Measurements from ENCODE around the gene GLB1L. TPM values are rescaled to one million over a fixed set of nuclear protein-coding genes. Genes with fewer than 3 reads are reported as not detected.

The GLB1L gene
- total RNA-seq, 1 experiment from 2014 or later = 4.9 TPM

DNA sequence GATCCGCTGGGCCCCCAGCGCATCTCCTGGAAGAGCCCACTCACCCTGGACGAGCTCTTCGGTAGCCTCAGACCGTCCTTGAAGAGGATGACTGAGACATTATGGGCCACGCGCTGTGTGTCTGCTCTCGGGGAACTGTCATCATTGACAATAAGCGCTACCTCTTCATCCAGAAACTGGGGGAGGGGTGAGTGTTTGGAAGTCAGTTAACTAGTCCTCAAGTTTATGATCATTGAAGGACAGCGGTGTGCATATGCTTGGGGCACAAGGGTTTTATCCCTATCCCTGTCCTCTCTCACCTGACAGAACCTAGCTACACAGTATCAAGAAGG is 621 bp upstream of the GLB1L start:
- H3K27me3 Mint-ChIP-seq (ENCODE audit: insufficient read depth, unreplicated experiment) = no peaks in the 10 kb centered on the region
- H3K9me3 Mint-ChIP-seq (ENCODE audit: unreplicated experiment) = no peaks in the 10 kb centered on the region
- DNase-seq (ENCODE audit: unreplicated experiment) = no peak
- H3K27ac Mint-ChIP-seq (ENCODE audit: low read depth, unreplicated experiment) = peak overlapping the region; percentile 85
- peak overlapping the region; percentile 80 for H3K4me3 Mint-ChIP-seq (ENCODE audit: unreplicated experiment)
- H3K36me3 Mint-ChIP-seq (ENCODE audit: insufficient read depth, unreplicated experiment) = peaks cover 44% of the 10 kb centered on the region
- no peak for TF ChIP-seq CTCF (IDR thresholded peaks at IDR 0.05; ENCODE audit: unreplicated experiment)
- POLR2A ChIA-PET = interaction anchor here (1.1 to 14.1 kb wide), 18 partner anchors 8 to 351 kb away, joined by 3 to 401 read pairs (median 11); partner anchors contain the start of genes ANKZF1, ATG9A, CNPPD1 and DNAJB2
- CTCF ChIA-PET = interaction anchor here (0.6 to 10.3 kb wide), 9 partner anchors 13 to 266 kb away, joined by 3 to 123 read pairs (median 4); partner anchors contain the start of genes DNAJB2 and SLC23A3
- intact Hi-C loops (cut with micrococcal nuclease) = loop anchor here (2.0 to 5.0 kb wide), 2 partner anchors 15 to 51 kb away; no protein-coding TSS in a partner anchor
- peaks cover 26% of the 10 kb centered on the region for H3K4me1 Mint-ChIP-seq (ENCODE audit: insufficient read depth, unreplicated experiment)
- BruUV-seq (replicated peaks) = TSS peak; percentile 64

- H3K4me1 Mint-ChIP-seq (ENCODE audit: insufficient read depth, unreplicated experiment) = peaks cover 15% of the 10 kb centered on the region
- no peaks in the 10 kb centered on the region for H3K27me3 Mint-ChIP-seq (ENCODE audit: insufficient read depth, unreplicated experiment)
- H3K9me3 Mint-ChIP-seq (ENCODE audit: unreplicated experiment) = no peaks in the 10 kb centered on the region
- intact Hi-C loops (cut with micrococcal nuclease) = loop anchor here (2.0 to 5.0 kb wide), 2 partner anchors 14 to 53 kb away; no protein-coding TSS in a partner anchor
- peak overlapping the region; percentile 80 for H3K4me3 Mint-ChIP-seq (ENCODE audit: unreplicated experiment)
- no peak for DNase-seq (ENCODE audit: unreplicated experiment)
- no peak for TF ChIP-seq CTCF (IDR thresholded peaks at IDR 0.05; ENCODE audit: unreplicated experiment)
- ChIA-PET POLR2A (interaction anchor here (0.5 to 14.1 kb wide), 30 partner anchors 9 to 353 kb away, joined by 3 to 401 read pairs (median 6); partner anchors contain the start of genes ANKZF1, ATG9A, CFAP65 and CNPPD1), CTCF (interaction anchor here (0.6 to 10.3 kb wide), 10 partner anchors 14 to 79 kb away, joined by 3 to 123 read pairs (median 4); partner anchors contain the start of genes ANKZF1, ATG9A, DNAJB2 and SLC23A3)
- H3K27ac Mint-ChIP-seq (ENCODE audit: low read depth, unreplicated experiment) = peak overlapping the region; percentile 85
- BruUV-seq (replicated peaks) = TSS peak; percentile 43
- peaks cover 35% of the 10 kb centered on the region for H3K36me3 Mint-ChIP-seq (ENCODE audit: insufficient read depth, unreplicated experiment)
Measured at GRCh38 chr2:219244789-219245147, 476 bp downstream of the GLB1L start.

DNA sequence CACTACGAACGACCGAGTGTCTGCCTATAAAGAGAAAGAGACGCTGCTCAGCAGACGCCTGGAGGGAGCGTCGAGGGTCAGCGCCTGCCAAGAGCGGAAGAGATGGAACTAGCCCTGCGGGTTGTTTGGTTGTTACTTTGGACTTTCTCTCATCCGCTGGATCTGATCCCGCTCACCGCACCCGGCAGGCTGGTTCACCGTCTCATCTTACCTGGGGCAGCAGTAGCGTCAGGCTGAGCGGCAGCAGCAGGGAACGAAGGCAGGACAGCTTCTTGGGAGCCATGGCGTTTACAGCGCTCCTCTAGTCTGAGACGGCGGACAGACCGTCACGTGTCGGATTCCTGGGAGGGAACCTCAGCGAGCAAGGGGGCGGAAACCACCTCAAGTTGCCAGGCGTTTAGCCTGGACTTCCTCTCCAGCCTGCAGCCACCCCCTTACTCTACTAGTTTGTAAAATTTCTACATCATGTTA is 1.9 kb downstream of the GLB1L start:
- Mint-ChIP-seq H3K4me3 (ENCODE audit: unreplicated experiment) (no peak overlapping the region), H3K36me3 (ENCODE audit: insufficient read depth, unreplicated experiment) (peaks cover 30% of the 10 kb centered on the region), H3K27ac (ENCODE audit: low read depth, unreplicated experiment) (no peak overlapping the region), H3K27me3 (ENCODE audit: insufficient read depth, unreplicated experiment) (no peaks in the 10 kb centered on the region), H3K9me3 (ENCODE audit: unreplicated experiment) (no peaks in the 10 kb centered on the region), H3K4me1 (ENCODE audit: insufficient read depth, unreplicated experiment) (peaks cover under 1% of the 10 kb centered on the region)
- DNase-seq (ENCODE audit: unreplicated experiment) = no peak
- ChIA-PET CTCF (interaction anchor here (10.3 kb wide), 1 partner anchor 52 kb away, joined by 123 read pairs; no protein-coding TSS in a partner anchor), POLR2A (interaction anchor here (14.1 kb wide), 1 partner anchor 10 kb away, joined by 401 read pairs; the partner anchor contains the start of genes ANKZF1 and ATG9A)
- intact Hi-C loops (cut with micrococcal nuclease) = no loop called here
- BruUV-seq (replicated peaks) = no TSS peak
- no peak for TF ChIP-seq CTCF (IDR thresholded peaks at IDR 0.05; ENCODE audit: unreplicated experiment)

DNA sequence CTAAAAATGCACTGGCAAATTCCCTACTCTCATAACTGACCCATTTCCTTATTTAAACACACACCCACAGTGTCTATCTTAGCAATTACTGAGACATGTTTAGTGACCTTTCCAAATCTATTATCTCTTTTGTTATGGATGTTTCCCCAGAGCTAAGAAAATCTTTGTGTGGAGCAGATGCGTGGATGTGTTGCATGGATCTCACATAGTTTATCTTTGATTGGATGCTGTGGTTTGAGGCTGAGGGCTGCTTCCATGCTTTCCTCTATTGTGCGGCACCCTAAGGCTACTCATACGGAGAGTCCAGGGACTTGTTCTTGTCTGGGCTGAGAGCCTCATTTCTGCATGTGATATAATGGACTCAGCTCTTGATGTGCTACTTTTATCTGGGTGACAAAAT is 10.9 kb downstream of the GLB1L start:
- H3K4me1 Mint-ChIP-seq (ENCODE audit: insufficient read depth, unreplicated experiment) = no peaks in the 10 kb centered on the region
- intact Hi-C loops (cut with micrococcal nuclease) = no loop called here
- peaks cover 68% of the 10 kb centered on the region for H3K36me3 Mint-ChIP-seq (ENCODE audit: insufficient read depth, unreplicated experiment)
- no peak for DNase-seq (ENCODE audit: unreplicated experiment)
- ChIA-PET POLR2A (interaction anchor here (1.2 to 14.6 kb wide), 2 partner anchors 16 kb away, joined by 3 to 401 read pairs; partner anchors contain the start of genes GLB1L, STK16, TUBA4A and TUBA4B), CTCF (interaction anchor here (0.6 to 1.7 kb wide), 3 partner anchors 25 to 65 kb away, joined by 3 to 6 read pairs (median 6); no protein-coding TSS in a partner anchor)
- no peak overlapping the region for H3K27ac Mint-ChIP-seq (ENCODE audit: low read depth, unreplicated experiment)
- no peak overlapping the region for H3K4me3 Mint-ChIP-seq (ENCODE audit: unreplicated experiment)
- no peaks in the 10 kb centered on the region for H3K9me3 Mint-ChIP-seq (ENCODE audit: unreplicated experiment)
- no peaks in the 10 kb centered on the region for H3K27me3 Mint-ChIP-seq (ENCODE audit: insufficient read depth, unreplicated experiment)
- BruUV-seq (replicated peaks) = no TSS peak
- TF ChIP-seq CTCF (IDR thresholded peaks at IDR 0.05; ENCODE audit: unreplicated experiment) = no peak

All from MCF 10A (cell line).